ENCODE data around the gene QPCT. TPM values are rescaled to one million over a fixed set of nuclear protein-coding genes. Genes with fewer than 3 reads are reported as not detected.

Gene QPCT
- total RNA-seq, 2 donors from 2014 or later, result 1.3 to 3.4 TPM

GRCh38 chr2:37326866-37327634, 17.4 kb upstream of the QPCT start:
- Histone ChIP-seq H3K4me1 (peaks cover 22% of the 10 kb centered on the region), H3K27me3 (no peaks in the 10 kb centered on the region), H3K4me3 (no peak overlapping the region), H3K9me3 (no peaks in the 10 kb centered on the region), H3K36me3 (replicated peaks in 1 of 2; ENCODE audit: insufficient read depth in 1 of 2, low read depth in 2 of 2) (no peaks in the 10 kb centered on the region), H3K27ac (peak overlapping the region in 1 of 4 donors; percentile 91)
- no peak for TF ChIP-seq CTCF (IDR thresholded peaks at IDR 0.05)
- TF ChIP-seq POLR2A (IDR thresholded peaks at IDR 0.05), result no peak
- intact Hi-C loops (cut with DNase I), result no loop called here
- ATAC-seq, result no peak
- WGBS, 2 donors, result 54 to 65% methylated on average over 8 of the region's 8 CpGs
- DNase-seq, result no peak

- Histone ChIP-seq H3K27me3 (no peaks in the 10 kb centered on the region), H3K36me3 (replicated peaks in 1 of 2; ENCODE audit: insufficient read depth in 1 of 2, low read depth in 2 of 2) (no peaks in the 10 kb centered on the region), H3K4me1 (peaks cover 3% of the 10 kb centered on the region), H3K9me3 (no peaks in the 10 kb centered on the region), H3K4me3 (no peak overlapping the region), H3K27ac (no peak overlapping the region)
- no peak for TF ChIP-seq CTCF (IDR thresholded peaks at IDR 0.05)
- TF ChIP-seq POLR2A (IDR thresholded peaks at IDR 0.05), result no peak
- ATAC-seq, result no peak
- intact Hi-C loops (cut with DNase I), result no loop called here
- DNase-seq, result no peak
Measured at GRCh38 chr2:37330681-37331080, 13.7 kb upstream of the QPCT start.

- TF ChIP-seq CTCF (IDR thresholded peaks at IDR 0.05) (no peak), POLR2A (IDR thresholded peaks at IDR 0.05) (no peak)
- intact Hi-C loops (cut with DNase I), result no loop called here
- 46 to 62% methylated on average over 3 of the region's 3 CpGs for WGBS, 2 donors
- no peak for ATAC-seq
- Histone ChIP-seq H3K27ac (no peak overlapping the region), H3K36me3 (replicated peaks in 1 of 2; ENCODE audit: insufficient read depth in 1 of 2, low read depth in 2 of 2) (no peaks in the 10 kb centered on the region), H3K27me3 (no peaks in the 10 kb centered on the region), H3K4me3 (no peak overlapping the region), H3K4me1 (no peaks in the 10 kb centered on the region), H3K9me3 (no peaks in the 10 kb centered on the region)
- no peak for DNase-seq
Measured at GRCh38 chr2:37332560-37332959, 11.9 kb upstream of the QPCT start.

- intact Hi-C loops (cut with DNase I), result no loop called here
- ATAC-seq (no peak), DNase-seq (no peak)
- Histone ChIP-seq H3K27ac (no peak overlapping the region), H3K4me3 (no peak overlapping the region), H3K4me1 (no peaks in the 10 kb centered on the region), H3K36me3 (replicated peaks in 1 of 2; ENCODE audit: insufficient read depth in 1 of 2, low read depth in 2 of 2) (no peaks in the 10 kb centered on the region), H3K27me3 (no peaks in the 10 kb centered on the region), H3K9me3 (no peaks in the 10 kb centered on the region)
- TF ChIP-seq POLR2A (IDR thresholded peaks at IDR 0.05), result no peak
- TF ChIP-seq CTCF (IDR thresholded peaks at IDR 0.05), result no peak
- WGBS, 2 donors, result 74 to 82% methylated on average over 2 of the region's 2 CpGs
Measured at GRCh38 chr2:37333256-37333655, 11.2 kb upstream of the QPCT start.

- TF ChIP-seq POLR2A (IDR thresholded peaks at IDR 0.05) (no peak), CTCF (IDR thresholded peaks at IDR 0.05) (no peak)
- intact Hi-C loops (cut with DNase I), result no loop called here
- Histone ChIP-seq H3K4me3 (no peak overlapping the region), H3K27ac (no peak overlapping the region), H3K27me3 (no peaks in the 10 kb centered on the region), H3K9me3 (no peaks in the 10 kb centered on the region), H3K4me1 (no peaks in the 10 kb centered on the region), H3K36me3 (replicated peaks in 1 of 2; ENCODE audit: insufficient read depth in 1 of 2, low read depth in 2 of 2) (no peaks in the 10 kb centered on the region)
- DNase-seq (no peak), ATAC-seq (no peak)
- WGBS, 2 donors, result 88 to 93% methylated on average over 2 of the region's 2 CpGs
Measured at GRCh38 chr2:37335604-37336003, 8.8 kb upstream of the QPCT start.
